NCI-H187 (cell line): ENCODE results near the gene ZSCAN5A.
"Not testable (repeated sequence)": the region's sequence is repeated elsewhere in the genome, so short reads cannot be mapped to it uniquely, and the experiment has no call there.

ENCODE experiments used
- DNase-seq, 2 experiments: peaks; one replicate each; lab custom pipeline; 2025; lab: John Stamatoyannopoulos, UW

The ZSCAN5A gene

GRCh38 chr19:56272161-56272798 lies 42.4 kb downstream of the ZSCAN5A start, which contains the start of gene EDDM13:
EDDM13 (plus strand) TSS chr19:56272748; CDS start chr19:56272835, 87 bp downstream.
- DNase-seq = no peak

DNA sequence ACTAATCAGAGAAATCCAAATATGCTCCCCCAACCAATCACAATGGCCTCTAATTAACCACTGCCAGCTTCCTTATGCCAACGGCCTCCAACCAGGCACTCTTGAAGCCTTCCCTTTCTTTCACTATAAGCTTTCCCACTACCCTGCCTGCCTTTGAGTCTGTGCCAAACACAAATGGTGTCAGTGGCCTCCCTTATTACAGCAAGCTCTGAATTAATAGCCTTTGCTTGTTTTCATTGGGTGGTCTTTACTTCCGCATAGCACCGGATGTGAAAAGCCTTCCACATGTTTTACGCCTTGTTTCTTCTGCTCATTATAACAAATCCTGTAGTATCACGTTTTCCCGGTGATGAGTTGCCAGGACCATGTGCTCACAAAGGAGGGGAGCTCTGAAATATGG lies 43.5 kb downstream of the ZSCAN5A start:
- DNase-seq = no peak

GRCh38 chr19:56270676-56271075 lies 44.0 kb downstream of the ZSCAN5A start:
- no peak for DNase-seq

- no peak for DNase-seq
Measured at GRCh38 chr19:56269348-56269747, 45.3 kb downstream of the ZSCAN5A start.

DNA sequence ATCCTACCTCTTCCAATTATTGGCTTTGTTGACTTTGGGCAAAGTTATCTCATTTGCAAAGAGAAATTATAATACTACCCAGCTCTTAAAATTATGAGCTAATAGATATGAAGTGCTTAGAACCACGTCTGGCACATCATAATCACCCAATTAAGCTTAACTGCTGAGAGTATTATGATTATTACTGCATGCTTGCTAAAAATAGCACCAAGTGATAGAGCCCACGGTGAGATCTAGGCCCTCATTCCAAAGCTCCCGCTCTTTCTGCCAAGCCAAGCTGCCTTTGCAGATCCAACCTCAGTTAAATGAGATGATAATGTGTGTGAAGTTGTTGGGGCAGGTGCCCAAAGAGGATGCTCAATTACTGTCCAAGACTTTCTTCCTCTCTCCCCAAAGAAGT lies 48.6 kb downstream of the ZSCAN5A start:
- DNase-seq = no peak

GRCh38 chr19:56263319-56263718 lies 51.3 kb downstream of the ZSCAN5A start:
- DNase-seq = no peak

DNA sequence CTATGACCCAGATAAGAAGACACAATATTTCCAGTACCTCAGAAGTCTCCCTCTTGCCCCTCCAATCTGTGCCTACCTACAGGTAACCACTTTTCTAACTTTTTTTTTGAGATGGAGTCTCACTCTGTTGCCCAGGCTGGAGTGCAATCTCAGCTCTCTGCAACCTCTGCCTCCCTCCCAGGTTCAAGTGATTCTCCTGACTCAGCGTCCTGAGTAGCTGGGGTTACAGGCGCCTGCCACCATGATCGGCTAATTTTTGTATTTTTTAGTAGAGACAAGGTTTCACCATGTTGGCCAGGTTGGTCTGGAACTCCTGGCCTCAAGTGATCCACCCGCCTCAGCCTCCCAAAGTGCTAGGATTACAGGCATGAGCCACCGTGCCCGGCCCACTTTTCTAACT lies 52.7 kb downstream of the ZSCAN5A start:
- DNase-seq = not testable (repeated sequence)

- DNase-seq = no peak
Measured at GRCh38 chr19:56261145-56261544, 53.5 kb downstream of the ZSCAN5A start.

- DNase-seq = no peak
Measured at GRCh38 chr19:56258272-56258671, 56.4 kb downstream of the ZSCAN5A start.

DNA sequence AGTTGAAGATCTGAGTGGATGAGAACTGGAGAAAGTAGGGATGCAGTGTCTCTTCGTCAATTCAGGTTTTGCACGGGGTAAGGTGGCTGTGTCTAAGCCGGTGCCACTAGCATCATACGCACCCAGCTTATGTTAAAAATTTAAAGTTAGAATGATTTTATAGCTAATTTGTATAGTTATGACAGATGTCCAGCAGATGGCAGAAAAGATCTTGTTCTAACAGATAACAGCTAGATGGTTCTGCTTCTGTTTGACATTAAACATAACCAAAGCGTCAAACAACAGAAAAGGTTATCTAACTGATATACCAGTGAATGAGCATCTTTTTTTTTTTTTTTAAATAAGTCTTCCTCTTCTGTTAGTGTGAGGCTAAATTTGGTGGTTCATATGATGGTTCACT lies 60.9 kb downstream of the ZSCAN5A start:
- DNase-seq = peak in 1 of 2 experiments; percentile 4

- peak; percentile 28 to 35 for DNase-seq
Measured at GRCh38 chr19:56252699-56253422, 61.8 kb downstream of the ZSCAN5A start.

DNA sequence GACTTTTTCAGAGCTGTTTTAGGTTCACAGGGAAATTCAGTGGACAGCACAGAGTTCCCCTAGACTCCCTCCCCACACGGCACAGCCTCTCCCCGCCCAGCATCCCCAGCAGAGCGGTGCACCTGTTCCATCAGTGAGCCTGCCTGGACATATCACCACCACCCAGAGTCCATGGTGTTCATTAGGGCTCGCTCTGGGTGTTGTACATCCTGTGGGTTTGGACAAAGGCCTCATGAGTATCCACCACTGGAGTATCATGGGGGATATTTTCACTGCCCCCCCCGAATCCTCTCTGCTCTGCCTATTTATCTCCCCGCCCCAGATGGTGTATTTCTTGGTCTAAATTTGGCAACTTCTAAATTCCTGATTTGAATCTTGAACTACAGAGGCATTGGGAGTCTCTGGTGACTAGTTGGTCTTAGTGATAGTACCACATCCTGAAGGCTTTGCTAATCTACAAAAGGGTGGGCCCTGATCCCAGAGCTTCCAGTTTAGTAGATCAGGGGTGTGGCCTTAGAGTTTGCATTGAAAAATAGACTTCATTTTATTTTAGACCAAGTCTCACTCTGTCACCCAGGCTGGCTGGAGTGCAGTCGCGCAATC lies 65.8 kb downstream of the ZSCAN5A start:
- DNase-seq = not testable (repeated sequence)

DNA sequence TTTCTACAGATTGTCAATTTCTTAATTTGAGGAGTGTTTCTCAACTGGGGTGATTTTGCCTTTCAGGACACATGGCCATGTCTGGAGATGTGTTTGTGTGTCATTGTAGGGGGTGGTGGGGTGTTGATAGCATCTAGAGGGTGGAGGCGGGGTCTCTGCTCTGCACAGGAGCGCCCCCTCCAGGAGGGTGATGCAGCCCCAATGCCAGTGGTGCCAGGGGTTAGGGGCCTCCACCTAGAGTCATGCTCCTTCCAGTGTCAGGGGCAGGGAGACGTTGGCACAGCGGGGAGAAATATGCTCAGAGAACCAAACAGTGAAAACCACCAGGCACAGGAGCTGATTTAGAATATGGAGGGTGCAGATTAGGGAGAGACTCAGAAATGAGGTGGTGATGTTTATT lies 68.9 kb downstream of the ZSCAN5A start:
- not testable (repeated sequence) for DNase-seq

DNA sequence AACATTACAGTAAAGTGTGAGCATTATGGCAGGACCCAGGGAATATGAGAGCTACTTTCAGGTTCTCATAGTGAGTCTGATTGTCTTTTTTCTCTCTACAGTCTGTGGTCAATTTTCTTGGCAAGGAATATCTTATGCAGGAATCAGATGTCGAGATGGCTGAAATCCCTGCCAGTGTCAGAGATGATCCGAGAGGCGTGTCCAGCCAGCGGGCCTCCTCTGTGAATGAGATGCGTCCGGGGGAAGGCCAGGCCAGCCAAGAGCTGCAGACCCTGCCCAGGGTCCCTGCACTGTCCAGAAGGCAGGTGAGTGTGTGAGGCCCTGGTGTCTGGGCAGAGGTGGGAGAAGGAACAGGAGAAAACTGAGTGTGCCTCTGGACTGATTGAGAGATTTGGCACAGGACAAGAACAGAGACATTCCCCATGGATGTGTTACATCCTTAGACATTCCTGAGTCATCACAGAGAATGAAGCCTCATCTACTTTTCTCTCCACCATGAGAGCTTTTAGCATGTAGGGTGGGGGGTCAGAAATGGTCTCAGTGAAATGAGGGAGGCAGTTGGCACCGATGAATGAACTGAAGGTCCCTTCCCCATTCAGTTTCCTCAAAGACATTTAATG lies 69.4 kb downstream of the ZSCAN5A start:
- no peak for DNase-seq

- DNase-seq = no peak
Measured at GRCh38 chr19:56223481-56223880, 91.2 kb downstream of the ZSCAN5A start.

GRCh38 chr19:56222901-56223300 lies 91.7 kb downstream of the ZSCAN5A start:
- DNase-seq = no peak

DNA sequence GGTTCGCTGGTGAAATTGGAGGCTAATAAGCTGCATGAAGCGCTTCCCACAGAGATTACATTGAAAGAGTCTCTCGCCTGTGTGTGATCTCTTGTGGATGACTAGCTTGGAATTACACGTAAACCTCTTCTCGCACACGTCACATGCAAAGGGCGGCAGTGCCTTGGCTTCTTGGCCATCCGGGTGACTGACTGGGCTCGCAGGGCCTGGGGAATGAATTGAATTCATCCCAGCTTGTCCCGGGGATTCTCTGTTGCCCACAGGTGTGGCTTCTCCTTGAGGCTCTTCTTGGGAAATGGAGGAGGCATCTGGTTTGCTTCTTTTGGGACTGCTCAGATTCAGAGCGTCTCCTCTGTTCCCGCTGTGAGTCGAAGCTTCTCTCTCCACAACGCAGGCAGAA lies 92.8 kb downstream of the ZSCAN5A start:
- no peak for DNase-seq

DNA sequence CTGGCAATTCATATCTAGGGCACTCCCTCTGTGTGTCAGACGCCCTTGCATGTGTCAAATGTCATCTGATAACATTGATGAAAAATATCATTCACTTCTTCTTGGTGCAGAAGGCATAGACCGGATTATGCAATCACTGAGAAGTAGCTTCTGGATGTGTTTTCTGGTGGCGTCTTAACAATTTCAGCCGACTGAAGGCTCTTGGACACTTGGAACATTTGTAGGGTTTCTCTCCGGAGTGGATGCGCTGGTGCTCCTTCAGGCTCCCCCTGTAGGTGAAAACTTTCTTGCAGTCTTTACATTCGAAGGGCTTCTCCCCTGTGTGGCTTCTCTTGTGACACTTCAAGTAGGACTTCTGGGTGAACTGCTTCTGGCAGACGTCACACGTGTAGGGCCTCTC lies 93.2 kb downstream of the ZSCAN5A start:
- DNase-seq = not testable (repeated sequence)

GRCh38 chr19:56218961-56219360 lies 95.7 kb downstream of the ZSCAN5A start:
- no peak for DNase-seq

GRCh38 chr19:56217039-56217949 lies 97.3 kb downstream of the ZSCAN5A start:
- no peak for DNase-seq

- DNase-seq = no peak
Measured at GRCh38 chr19:56211718-56212117, 102.9 kb downstream of the ZSCAN5A start.

DNA sequence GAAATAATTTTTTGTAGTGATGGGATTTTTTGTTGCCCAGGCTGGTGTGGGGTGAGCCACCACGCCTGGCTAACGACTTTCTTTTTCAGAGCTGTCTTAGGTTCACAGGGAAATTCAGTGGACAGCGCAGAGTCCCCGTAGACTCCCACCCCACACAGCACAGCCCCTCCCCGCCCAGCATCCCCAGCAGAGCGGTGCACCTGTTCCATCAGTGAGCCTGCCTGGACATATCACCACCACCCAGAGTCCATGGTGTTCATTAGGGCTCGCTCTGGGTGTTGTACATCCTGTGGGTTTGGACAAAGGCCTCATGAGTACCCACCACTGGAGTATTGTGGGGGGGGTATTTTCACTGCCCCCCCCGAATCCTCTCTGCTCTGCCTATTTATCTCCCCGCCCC lies 104.6 kb downstream of the ZSCAN5A start:
- DNase-seq = not testable (repeated sequence)
